Measurements from ENCODE around the gene SERPINI1.

The SERPINI1 gene

GRCh38 chr3:167736997-167737396, 1.5 kb downstream of the SERPINI1 start:
- ChIA-PET POLR2A (no interaction called here), CTCF (interaction anchor here (1.8 kb wide), 1 partner anchor 357 kb away, joined by 5 read pairs; the partner anchor contains the start of gene ZBBX)
- no peak overlapping the region for H3K4me3 ChIP-seq (ENCODE audit: low read depth, low read length)
- no peak for DNase-seq (ENCODE audit: low read depth, low spot score)
- TF ChIP-seq, protein P1, sequence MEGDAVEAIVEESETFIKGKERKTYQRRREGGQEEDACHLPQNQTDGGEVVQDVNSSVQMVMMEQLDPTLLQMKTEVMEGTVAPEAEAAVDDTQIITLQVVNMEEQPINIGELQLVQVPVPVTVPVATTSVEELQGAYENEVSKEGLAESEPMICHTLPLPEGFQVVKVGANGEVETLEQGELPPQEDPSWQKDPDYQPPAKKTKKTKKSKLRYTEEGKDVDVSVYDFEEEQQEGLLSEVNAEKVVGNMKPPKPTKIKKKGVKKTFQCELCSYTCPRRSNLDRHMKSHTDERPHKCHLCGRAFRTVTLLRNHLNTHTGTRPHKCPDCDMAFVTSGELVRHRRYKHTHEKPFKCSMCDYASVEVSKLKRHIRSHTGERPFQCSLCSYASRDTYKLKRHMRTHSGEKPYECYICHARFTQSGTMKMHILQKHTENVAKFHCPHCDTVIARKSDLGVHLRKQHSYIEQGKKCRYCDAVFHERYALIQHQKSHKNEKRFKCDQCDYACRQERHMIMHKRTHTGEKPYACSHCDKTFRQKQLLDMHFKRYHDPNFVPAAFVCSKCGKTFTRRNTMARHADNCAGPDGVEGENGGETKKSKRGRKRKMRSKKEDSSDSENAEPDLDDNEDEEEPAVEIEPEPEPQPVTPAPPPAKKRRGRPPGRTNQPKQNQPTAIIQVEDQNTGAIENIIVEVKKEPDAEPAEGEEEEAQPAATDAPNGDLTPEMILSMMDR (IDR thresholded peaks at IDR 0.05; ENCODE audit: insufficient read depth, low read length, missing control alignments) = no peak

DNA sequence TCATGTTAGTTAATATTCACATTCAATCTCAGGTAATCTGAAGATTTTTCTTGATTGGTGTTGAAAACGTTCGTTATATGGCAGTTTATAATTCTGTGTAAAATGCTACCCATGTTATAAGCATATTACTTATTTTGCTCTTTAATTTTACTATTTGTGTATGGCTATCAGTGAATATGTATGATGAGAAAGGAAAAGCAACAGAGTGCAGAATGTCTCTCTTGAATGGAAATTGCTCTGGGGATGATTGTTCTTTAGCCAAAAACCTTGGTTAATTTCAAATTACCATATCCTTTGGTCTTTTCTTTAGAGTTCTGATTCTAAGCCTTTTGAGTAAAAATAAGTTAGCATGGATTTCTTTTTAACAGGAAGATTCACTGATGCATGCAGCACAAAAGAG, 2.5 kb downstream of the SERPINI1 start:
- TF ChIP-seq, protein P1 (IDR thresholded peaks at IDR 0.05; ENCODE audit: insufficient read depth, low read length, missing control alignments) = no peak
- H3K4me3 ChIP-seq (ENCODE audit: low read depth, low read length) = no peak overlapping the region
- DNase-seq (ENCODE audit: low read depth, low spot score) = no peak
- ChIA-PET POLR2A (no interaction called here), CTCF (interaction anchor here (0.6 to 1.8 kb wide), 2 partner anchors 53 to 358 kb away, joined by 3 to 5 read pairs; partner anchors contain the start of gene ZBBX)

DNA sequence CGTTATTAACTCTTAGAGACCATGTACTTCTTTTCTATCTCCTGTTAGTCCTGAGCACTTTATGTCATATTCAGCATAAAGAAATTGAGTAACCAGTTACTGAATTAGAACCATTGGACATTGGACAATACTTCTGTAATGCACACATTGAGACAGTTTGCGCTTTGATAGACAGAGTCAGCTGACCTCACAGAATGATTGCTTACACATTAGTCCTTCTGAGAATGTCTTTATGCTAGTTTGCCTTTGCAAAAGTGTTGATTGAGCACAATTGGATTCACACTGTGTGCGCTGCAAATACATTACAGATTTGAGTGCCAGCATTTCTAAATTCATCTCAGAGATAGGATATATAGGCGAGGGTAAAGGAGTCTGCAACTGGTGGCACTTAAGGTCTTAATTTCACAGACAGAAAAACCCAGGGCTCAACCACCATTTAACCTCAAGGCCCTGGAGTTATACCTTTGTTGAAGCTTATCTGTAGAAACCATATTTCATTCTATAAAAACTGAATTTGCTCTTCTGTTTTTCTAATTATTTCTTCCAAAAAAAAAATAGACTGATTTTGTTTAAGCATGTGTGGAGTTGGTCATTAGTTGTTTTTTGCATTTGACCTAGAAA, 3.8 kb downstream of the SERPINI1 start:
- POLR2A ChIA-PET = no interaction called here
- CTCF ChIA-PET = no interaction called here
- no peak overlapping the region for H3K4me3 ChIP-seq (ENCODE audit: low read depth, low read length)
- no peak for DNase-seq (ENCODE audit: low read depth, low spot score)
- TF ChIP-seq, protein P1 (IDR thresholded peaks at IDR 0.05; ENCODE audit: insufficient read depth, low read length, missing control alignments) = no peak

- no peak for DNase-seq (ENCODE audit: low read depth, low spot score)
- ChIA-PET POLR2A (interaction anchor here (0.7 kb wide), 1 partner anchor 71 kb away, joined by 3 read pairs; no protein-coding TSS in a partner anchor), CTCF (interaction anchor here (0.6 to 2.2 kb wide), 3 partner anchors 19 to 361 kb away, joined by 3 to 17 read pairs (median 3); partner anchors contain the start of gene ZBBX)
- no peak overlapping the region for H3K4me3 ChIP-seq (ENCODE audit: low read depth, low read length)
- TF ChIP-seq, protein P1 (IDR thresholded peaks at IDR 0.05; ENCODE audit: insufficient read depth, low read length, missing control alignments) = peak; percentile 50
Observed at GRCh38 chr3:167740961-167741587, 5.6 kb downstream of the SERPINI1 start.

DNA sequence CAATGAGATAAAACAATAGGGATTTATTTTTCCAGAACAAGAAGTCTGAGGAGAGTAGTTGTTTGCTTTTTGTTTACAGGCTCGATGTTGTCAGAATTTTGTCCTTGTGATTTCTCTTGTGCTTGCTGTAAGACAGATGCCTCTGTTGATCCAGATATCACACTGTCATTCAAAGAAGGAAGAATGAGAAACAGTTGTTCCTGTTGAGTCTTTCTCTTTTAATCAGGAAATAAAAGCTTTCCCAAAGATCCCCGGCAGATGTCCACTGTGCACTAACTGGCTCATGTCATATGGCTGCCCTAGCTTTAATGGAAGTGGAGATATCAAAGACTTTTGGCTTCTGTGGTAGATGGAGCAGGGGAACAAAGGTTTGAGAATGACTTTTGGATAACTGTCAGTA, 6.8 kb downstream of the SERPINI1 start:
- TF ChIP-seq, protein P1 (IDR thresholded peaks at IDR 0.05; ENCODE audit: insufficient read depth, low read length, missing control alignments) = no peak
- H3K4me3 ChIP-seq (ENCODE audit: low read depth, low read length) = no peak overlapping the region
- POLR2A ChIA-PET = no interaction called here
- CTCF ChIA-PET = interaction anchor here (1.4 kb wide), 1 partner anchor 362 kb away, joined by 5 read pairs; the partner anchor contains the start of gene ZBBX
- DNase-seq (ENCODE audit: low read depth, low spot score) = no peak

DNA sequence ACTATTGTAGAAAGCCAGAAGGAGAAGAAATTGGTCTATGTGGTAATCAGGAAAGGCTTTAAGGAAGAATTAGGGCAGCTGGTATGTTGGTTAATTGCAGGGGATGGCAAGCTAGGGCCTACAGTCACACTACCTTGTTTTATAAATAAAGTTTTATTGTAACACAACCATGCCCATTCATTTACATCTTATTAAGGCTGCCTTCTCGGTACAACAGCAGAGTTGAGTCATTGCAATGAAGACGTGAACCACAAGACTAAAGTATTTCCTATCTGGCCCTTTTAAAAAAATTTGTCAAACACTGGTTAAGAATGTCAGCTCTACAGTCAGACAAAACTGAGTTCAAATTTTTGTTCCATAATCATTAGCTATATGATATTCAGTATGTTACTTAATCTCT, 8.3 kb downstream of the SERPINI1 start:
- CTCF ChIA-PET = interaction anchor here (1.0 kb wide), 1 partner anchor 8 kb away, joined by 3 read pairs; the partner anchor contains the start of gene SERPINI1
- TF ChIP-seq, protein P1 (IDR thresholded peaks at IDR 0.05; ENCODE audit: insufficient read depth, low read length, missing control alignments) = no peak
- no peak for DNase-seq (ENCODE audit: low read depth, low spot score)
- POLR2A ChIA-PET = no interaction called here
- H3K4me3 ChIP-seq (ENCODE audit: low read depth, low read length) = no peak overlapping the region

All from AG04449 (cell line).